HCT116 (cell line): ENCODE measurements around the gene FPR1.

ENCODE experiments used
- EZH2phosphoT487 ChIP-seq: fragments of 200-600 bp; IDR thresholded peaks from 2 replicates; pipeline ENCODE4 v1.6.1; 2018; ENCODE audit warnings: antibody characterized with exemption, borderline replicate concordance
- JUND ChIP-seq: IDR thresholded peaks from 2 replicates; pipeline ENCODE4 v1.6.1; 2012
- POLR2A ChIP-seq: IDR thresholded peaks from 2 replicates; pipeline ENCODE4 v1.7.0; 2011; ENCODE audit warnings: borderline replicate concordance; ENCODE audit not compliant: insufficient read depth, insufficient read length; ENCODE audit errors: extremely low read depth
- POLR2AphosphoS5 ChIP-seq: IDR thresholded peaks from 2 replicates; pipeline ENCODE4 v1.6.1; 2011; ENCODE audit warnings: mild to moderate bottlenecking, low read depth, low read length, moderate library complexity
- RAD21 ChIP-seq: IDR thresholded peaks from 2 replicates; pipeline ENCODE4 v1.6.1; 2012; ENCODE audit warnings: low read depth, mild to moderate bottlenecking
- SIN3A ChIP-seq: IDR thresholded peaks from 2 replicates; pipeline ENCODE4 v1.6.1; 2012; ENCODE audit warnings: low read depth
- YY1 ChIP-seq: IDR thresholded peaks from 2 replicates; pipeline ENCODE4 v1.6.1; 2011; ENCODE audit warnings: low read length, low read depth, moderate library complexity, mild to moderate bottlenecking; ENCODE audit not compliant: insufficient replicate concordance; ENCODE audit errors: extremely low read depth
- TF ChIP-seq, protein P1 (sequence below), 3 experiments: fragments of 200-600 bp in 1 of 3; sonication (generic) in 1 of 3; IDR thresholded peaks in 2 of 3; conservative IDR thresholded peaks in 1 of 3; 2 replicates each; pipeline ENCODE4 v1.5.1; 2012 to 2017; ENCODE audit warnings: low read depth in 2 of 3, low read length in 2 of 3, antibody characterized with exemption in 1 of 3, borderline replicate concordance in 1 of 3, control low read depth in 1 of 3, mild to moderate bottlenecking in 1 of 3, mixed read lengths in 1 of 3, mixed run types in 1 of 3, moderate library complexity in 1 of 3; ENCODE audit not compliant: insufficient read depth in 1 of 3
- TF ChIP-seq, protein P2 (sequence below): IDR thresholded peaks from 2 replicates; pipeline ENCODE4 v1.6.1; 2012; ENCODE audit warnings: low read depth

DNA sequence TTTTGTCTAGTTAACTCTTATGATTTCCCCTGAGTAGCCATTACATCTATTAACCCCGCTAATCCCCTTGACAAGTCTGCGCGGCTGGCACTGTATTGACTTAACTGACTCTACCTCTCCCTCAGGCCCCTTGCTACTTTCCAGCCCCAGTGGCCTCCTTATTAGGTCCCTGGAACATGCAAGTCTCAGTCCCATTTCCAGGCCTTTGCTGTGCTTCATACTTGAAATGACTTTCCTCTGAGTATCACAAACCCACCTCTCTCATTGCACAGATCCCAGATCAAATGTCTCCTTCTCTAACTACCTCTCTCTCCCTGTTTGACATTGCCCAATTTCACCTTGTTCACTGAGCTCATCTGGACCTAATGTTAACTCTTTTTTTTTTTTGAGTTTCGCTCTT is 45.4 kb downstream of the FPR1 start:
- no peak for TF ChIP-seq POLR2A
- no peak for TF ChIP-seq RAD21
- TF ChIP-seq, protein P1, sequence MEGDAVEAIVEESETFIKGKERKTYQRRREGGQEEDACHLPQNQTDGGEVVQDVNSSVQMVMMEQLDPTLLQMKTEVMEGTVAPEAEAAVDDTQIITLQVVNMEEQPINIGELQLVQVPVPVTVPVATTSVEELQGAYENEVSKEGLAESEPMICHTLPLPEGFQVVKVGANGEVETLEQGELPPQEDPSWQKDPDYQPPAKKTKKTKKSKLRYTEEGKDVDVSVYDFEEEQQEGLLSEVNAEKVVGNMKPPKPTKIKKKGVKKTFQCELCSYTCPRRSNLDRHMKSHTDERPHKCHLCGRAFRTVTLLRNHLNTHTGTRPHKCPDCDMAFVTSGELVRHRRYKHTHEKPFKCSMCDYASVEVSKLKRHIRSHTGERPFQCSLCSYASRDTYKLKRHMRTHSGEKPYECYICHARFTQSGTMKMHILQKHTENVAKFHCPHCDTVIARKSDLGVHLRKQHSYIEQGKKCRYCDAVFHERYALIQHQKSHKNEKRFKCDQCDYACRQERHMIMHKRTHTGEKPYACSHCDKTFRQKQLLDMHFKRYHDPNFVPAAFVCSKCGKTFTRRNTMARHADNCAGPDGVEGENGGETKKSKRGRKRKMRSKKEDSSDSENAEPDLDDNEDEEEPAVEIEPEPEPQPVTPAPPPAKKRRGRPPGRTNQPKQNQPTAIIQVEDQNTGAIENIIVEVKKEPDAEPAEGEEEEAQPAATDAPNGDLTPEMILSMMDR (IDR thresholded peaks at IDR 0.05 in 2 of 3, conservative IDR thresholded peaks at IDR 0.05 in 1 of 3; ENCODE audit: borderline replicate concordance in 1 of 3, insufficient read depth in 1 of 3, low read depth in 2 of 3, low read length in 2 of 3), result no peak
- no peak for TF ChIP-seq POLR2AphosphoS5
- no peak for TF ChIP-seq SIN3A
- TF ChIP-seq EZH2phosphoT487, result no peak
- no peak for TF ChIP-seq YY1
- TF ChIP-seq, protein P2, sequence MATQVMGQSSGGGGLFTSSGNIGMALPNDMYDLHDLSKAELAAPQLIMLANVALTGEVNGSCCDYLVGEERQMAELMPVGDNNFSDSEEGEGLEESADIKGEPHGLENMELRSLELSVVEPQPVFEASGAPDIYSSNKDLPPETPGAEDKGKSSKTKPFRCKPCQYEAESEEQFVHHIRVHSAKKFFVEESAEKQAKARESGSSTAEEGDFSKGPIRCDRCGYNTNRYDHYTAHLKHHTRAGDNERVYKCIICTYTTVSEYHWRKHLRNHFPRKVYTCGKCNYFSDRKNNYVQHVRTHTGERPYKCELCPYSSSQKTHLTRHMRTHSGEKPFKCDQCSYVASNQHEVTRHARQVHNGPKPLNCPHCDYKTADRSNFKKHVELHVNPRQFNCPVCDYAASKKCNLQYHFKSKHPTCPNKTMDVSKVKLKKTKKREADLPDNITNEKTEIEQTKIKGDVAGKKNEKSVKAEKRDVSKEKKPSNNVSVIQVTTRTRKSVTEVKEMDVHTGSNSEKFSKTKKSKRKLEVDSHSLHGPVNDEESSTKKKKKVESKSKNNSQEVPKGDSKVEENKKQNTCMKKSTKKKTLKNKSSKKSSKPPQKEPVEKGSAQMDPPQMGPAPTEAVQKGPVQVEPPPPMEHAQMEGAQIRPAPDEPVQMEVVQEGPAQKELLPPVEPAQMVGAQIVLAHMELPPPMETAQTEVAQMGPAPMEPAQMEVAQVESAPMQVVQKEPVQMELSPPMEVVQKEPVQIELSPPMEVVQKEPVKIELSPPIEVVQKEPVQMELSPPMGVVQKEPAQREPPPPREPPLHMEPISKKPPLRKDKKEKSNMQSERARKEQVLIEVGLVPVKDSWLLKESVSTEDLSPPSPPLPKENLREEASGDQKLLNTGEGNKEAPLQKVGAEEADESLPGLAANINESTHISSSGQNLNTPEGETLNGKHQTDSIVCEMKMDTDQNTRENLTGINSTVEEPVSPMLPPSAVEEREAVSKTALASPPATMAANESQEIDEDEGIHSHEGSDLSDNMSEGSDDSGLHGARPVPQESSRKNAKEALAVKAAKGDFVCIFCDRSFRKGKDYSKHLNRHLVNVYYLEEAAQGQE, result no peak
- no peak for TF ChIP-seq JUND
